GM21423 (cell line): Measurements from ENCODE around the gene ARFRP1.
A peak's percentile ranks its signal among the peaks of the same experiment; 100 is the strongest.
"Not testable (repeated sequence)": the region's sequence is repeated elsewhere in the genome, so short reads cannot be mapped to it uniquely, and the experiment has no call there.

Source experiments
- ATAC-seq: cut with Tn5 transposase; IDR thresholded peaks from one replicate; pipeline ENCODE4 v1.9.1; 2021; ENCODE audit warnings: mild to moderate bottlenecking, moderate library complexity; ENCODE audit not compliant: unreplicated experiment

The ARFRP1 gene

GRCh38 chr20:63678667-63679465 lies 28.9 kb downstream of the ARFRP1 start:
- no peak for ATAC-seq

GRCh38 chr20:63678071-63678470 lies 29.7 kb downstream of the ARFRP1 start:
- no peak for ATAC-seq

- no peak for ATAC-seq
Observed at GRCh38 chr20:63675681-63676368, 32.0 kb downstream of the ARFRP1 start.

GRCh38 chr20:63673951-63674350 lies 33.8 kb downstream of the ARFRP1 start:
- no peak for ATAC-seq

GRCh38 chr20:63672666-63673065 lies 35.1 kb downstream of the ARFRP1 start:
- no peak for ATAC-seq

GRCh38 chr20:63671695-63672094 lies 36.1 kb downstream of the ARFRP1 start:
- not testable (repeated sequence) for ATAC-seq

- ATAC-seq, result no peak
Observed at GRCh38 chr20:63668351-63668750, 39.4 kb downstream of the ARFRP1 start.

DNA sequence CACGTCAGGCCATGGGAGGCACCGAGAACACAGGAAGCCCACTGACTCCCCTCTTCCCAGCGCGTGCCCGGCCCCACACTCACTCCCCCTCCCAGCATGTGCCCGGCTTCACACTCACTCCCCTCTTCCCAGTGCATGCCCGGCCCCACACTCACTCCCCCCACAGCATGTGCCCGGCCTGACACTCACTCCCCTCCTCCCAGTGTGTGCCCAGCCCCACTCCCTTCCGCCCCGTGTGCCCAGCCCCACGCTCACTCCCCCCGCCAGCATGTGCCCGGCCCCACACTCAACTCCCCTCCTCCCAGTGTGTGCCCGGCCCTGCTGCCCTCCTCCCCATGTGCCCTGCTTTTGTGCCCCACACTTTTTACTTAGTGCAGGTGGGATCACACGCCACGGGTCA lies 39.9 kb downstream of the ARFRP1 start:
- ATAC-seq, result no peak

- no peak for ATAC-seq
Observed at GRCh38 chr20:63665708-63666107, 42.1 kb downstream of the ARFRP1 start.

DNA sequence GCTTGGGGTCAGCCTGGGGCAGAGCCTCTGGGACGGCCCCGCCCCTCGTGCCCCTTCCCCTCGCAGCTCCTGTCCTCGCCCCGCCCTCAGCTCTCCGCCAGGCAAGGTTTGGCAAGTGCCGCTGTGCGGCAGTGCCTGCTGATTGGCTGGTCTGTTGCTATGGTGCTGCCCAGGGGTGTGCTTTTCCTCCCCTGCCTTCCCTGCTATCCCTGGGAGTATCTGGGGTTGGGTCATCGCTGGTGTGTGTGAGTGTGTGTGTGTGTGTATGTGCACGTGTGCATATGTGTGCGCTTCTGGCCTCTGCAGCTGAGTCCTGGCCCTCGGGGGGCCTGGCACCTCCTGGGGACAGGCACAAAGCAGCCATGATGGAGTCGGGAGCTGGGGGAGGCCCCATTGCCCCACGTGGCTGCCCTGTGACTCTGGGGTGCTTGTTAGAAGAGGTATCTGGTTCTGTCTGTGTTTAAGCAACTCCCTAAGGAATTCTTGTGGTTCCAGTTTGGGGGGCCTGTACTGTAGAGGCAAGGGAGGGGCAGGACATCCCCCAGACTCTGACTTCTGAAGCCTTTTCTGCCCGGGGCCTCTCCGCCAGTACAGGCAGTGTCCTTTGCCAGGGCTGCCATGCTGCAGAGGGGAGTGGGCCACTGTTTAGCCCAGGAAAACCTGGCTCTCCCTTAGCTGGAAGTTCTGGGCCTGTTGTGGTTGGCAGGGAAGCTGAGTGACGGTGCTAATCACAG lies 42.7 kb downstream of the ARFRP1 start:
- no peak for ATAC-seq

GRCh38 chr20:63664143-63664851 lies 43.5 kb downstream of the ARFRP1 start:
- ATAC-seq, result no peak

- ATAC-seq, result no peak
Observed at GRCh38 chr20:63663332-63664066, 44.3 kb downstream of the ARFRP1 start.

GRCh38 chr20:63662813-63663189 lies 45.0 kb downstream of the ARFRP1 start:
- no peak for ATAC-seq

DNA sequence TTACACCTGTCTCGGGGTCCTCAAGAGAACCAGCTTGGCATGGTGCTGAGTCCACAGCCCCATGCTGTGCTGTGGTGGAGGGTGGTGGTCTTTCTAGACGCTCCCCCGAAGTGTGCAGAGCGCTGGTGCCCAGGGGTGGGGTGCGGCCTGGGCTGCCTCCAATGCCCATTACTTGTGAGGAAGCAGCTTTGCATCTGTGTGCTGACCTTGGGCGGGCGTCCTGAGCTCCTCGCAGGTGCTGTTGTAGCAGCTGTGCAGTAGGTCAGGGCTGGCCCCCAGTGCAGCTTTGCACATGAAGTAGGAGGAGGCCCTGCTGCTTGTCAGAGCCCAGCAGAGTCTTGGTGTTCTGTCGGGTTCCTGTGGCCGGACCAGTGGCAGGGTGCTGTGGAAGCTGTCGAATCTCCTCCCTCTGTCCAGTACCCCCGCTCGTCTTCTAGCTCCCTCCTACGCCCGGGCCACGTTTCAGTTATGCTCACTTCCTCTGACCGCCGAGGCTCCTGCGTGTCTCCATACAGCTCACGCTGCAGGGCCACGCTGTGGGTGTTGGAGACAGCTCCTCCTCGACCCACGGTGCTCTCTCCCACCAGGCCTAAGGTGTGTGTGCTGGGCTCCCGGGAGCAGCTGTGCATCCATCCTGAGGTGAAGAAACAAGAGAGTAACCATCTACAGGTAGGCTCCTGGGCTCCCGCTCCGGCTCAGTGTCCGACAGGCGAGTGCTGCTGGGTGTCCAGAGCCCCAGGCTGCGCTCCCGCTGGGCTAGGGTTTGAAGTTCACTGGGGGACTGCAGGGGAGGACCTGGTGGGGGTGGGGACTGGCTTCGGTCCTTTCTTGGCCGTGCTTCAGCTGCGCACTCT lies 45.6 kb downstream of the ARFRP1 start:
- no peak for ATAC-seq

- no peak for ATAC-seq
Observed at GRCh38 chr20:63661108-63661507, 46.7 kb downstream of the ARFRP1 start.

GRCh38 chr20:63660622-63661021 lies 47.2 kb downstream of the ARFRP1 start:
- ATAC-seq, result no peak

DNA sequence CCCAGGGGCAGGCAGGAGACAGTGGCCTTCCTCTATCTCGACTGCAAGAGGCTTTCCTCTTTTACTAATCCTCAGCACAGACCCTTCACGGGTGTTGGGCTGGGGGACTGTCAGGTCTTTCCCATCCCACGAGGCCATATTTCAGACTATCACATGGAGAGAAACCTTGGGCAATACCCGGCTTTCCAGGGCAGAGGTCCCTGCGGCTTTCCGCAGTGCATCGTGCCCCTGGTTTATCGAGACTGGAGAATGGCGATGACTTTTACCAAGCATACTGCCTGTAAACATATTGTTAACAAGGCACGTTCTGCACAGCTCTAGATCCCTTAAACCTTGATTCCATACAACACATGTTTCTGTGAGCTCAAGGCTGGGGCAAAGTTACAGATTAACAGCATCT lies 47.6 kb downstream of the ARFRP1 start:
- ATAC-seq, result not testable (repeated sequence)

DNA sequence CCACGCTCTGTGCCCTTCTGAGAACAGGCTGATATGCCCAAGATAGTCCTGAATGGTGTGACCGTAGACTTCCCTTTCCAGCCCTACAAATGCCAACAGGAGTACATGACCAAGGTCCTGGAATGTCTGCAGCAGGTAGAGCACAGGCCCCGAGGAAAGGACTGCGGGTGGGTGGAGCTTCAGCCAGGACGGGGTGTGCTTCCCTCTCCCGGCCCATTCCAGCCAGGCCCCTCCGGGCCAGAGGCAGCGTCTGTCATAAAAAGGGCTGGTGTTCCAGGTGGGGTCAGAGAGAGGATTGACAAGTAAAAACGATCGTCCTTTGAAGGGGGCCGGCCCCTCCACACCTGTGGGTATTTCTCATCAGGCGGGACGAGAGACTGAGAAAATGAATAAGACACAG lies 48.4 kb downstream of the ARFRP1 start:
- ATAC-seq, result no peak

GRCh38 chr20:63658749-63659187 lies 49.0 kb downstream of the ARFRP1 start:
- peak; percentile 21 for ATAC-seq
